CD14-positive monocyte (primary cell): ENCODE data around the gene SUSD2. TPM values are rescaled to one million over a fixed set of nuclear protein-coding genes. Genes with fewer than 3 reads are reported as not detected.
A peak's percentile ranks its signal among the peaks of the same experiment; 100 is the strongest.

Experiments used
- DNase-seq, 3 donors: peaks; one replicate each; pipeline ENCODE4 v3.0.0-alpha.2; 2011 to 2022
- H2AFZ ChIP-seq: 2 replicates; pipeline ENCODE4 v1.6.0; 2012; ENCODE audit warnings: mild to moderate bottlenecking, low read depth, low read length, inconsistent platforms; ENCODE audit not compliant: insufficient read depth, poor library complexity, severe bottlenecking
- H3K27ac ChIP-seq, 2 donors: 1 replicate in 1 of 2; 2 replicates in 1 of 2; pipeline ENCODE4 v1.5.1; 2012 to 2013; ENCODE audit warnings: low read length in 2 of 2, control low read depth in 1 of 2, inconsistent platforms in 1 of 2, low read depth in 1 of 2, mild to moderate bottlenecking in 1 of 2
- H3K27me3 ChIP-seq, 2 donors: one replicate each; pipeline versions ENCODE4 v1.6.0 to v1.6.1; 2011 to 2013; ENCODE audit warnings: low read length in 2 of 2; ENCODE audit not compliant: control insufficient read depth in 2 of 2, insufficient read depth in 2 of 2
- H3K36me3 ChIP-seq, 2 donors: replicated peaks in 1 of 2; 1 replicate in 1 of 2; 2 replicates in 1 of 2; pipeline versions ENCODE4 v1.5.1 to v1.6.1; 2012 to 2013; ENCODE audit warnings: low read length in 2 of 2, control low read depth in 1 of 2, inconsistent platforms in 1 of 2, mild to moderate bottlenecking in 1 of 2; ENCODE audit not compliant: insufficient read depth in 2 of 2, control insufficient read depth in 1 of 2
- H3K4me1 ChIP-seq, 2 donors: 1 replicate in 1 of 2; 2 replicates in 1 of 2; pipeline versions ENCODE4 v1.5.1 to v1.6.1; 2012 to 2013; ENCODE audit warnings: low read length in 2 of 2, control low read depth in 1 of 2, inconsistent platforms in 1 of 2, mild to moderate bottlenecking in 1 of 2, moderate library complexity in 1 of 2; ENCODE audit not compliant: insufficient read depth in 2 of 2, control insufficient read depth in 1 of 2
- H3K4me2 ChIP-seq: replicated peaks from 2 replicates; pipeline ENCODE3; 2012; ENCODE audit warnings: low read length, moderate library complexity, mild to moderate bottlenecking; ENCODE audit not compliant: poor library complexity, severe bottlenecking; ENCODE audit errors: extremely low read depth
- H3K4me3 ChIP-seq, 3 experiments: fragments of 200-600 bp in 1 of 3; sonication (generic) in 1 of 3; replicated peaks in 1 of 3; 1 replicate in 2 of 3; 2 replicates in 1 of 3; pipeline ENCODE4 v1.5.1; 2011 to 2013; ENCODE audit warnings: low read length in 3 of 3, mild to moderate bottlenecking in 3 of 3, control low read depth in 2 of 3, low read depth in 2 of 3, inconsistent platforms in 1 of 3, moderate library complexity in 1 of 3
- H3K79me2 ChIP-seq: 2 replicates; pipeline ENCODE4 v1.6.0; 2012; ENCODE audit warnings: mild to moderate bottlenecking, control low read depth, inconsistent platforms, low read length, moderate library complexity; ENCODE audit not compliant: insufficient read depth
- H3K9ac ChIP-seq: 2 replicates; pipeline ENCODE4 v1.6.0; 2017; ENCODE audit warnings: low read length, mild to moderate bottlenecking; ENCODE audit not compliant: insufficient read depth, poor library complexity, severe bottlenecking
- H3K9me3 ChIP-seq, 2 donors: replicated peaks in 1 of 2; 1 replicate in 1 of 2; 2 replicates in 1 of 2; pipeline versions ENCODE4 v1.5.1 to v1.6.1; 2012 to 2013; ENCODE audit warnings: low read length in 2 of 2, control low read depth in 1 of 2; ENCODE audit not compliant: control insufficient read depth in 1 of 2, insufficient read depth in 1 of 2
- H4K20me1 ChIP-seq: 2 replicates; pipeline ENCODE4 v1.6.0; 2012; ENCODE audit warnings: mild to moderate bottlenecking, low read length, control low read depth, moderate library complexity; ENCODE audit not compliant: insufficient read depth
- H3K27ac Mint-ChIP-seq, 7 donors: one replicate each; pipeline ENCODE4 v1.8.0; 2020; ENCODE audit warnings: mild to moderate bottlenecking in 7 of 7, mixed read lengths in 7 of 7, moderate library complexity in 6 of 7, inconsistent platforms in 2 of 7
- H3K27me3 Mint-ChIP-seq, 3 donors: one replicate each; pipeline ENCODE4 v1.8.0; 2021 to 2022; ENCODE audit warnings: low read depth in 3 of 3, mild to moderate bottlenecking in 3 of 3, mixed read lengths in 3 of 3, moderate library complexity in 3 of 3, inconsistent platforms in 1 of 3
- H3K36me3 Mint-ChIP-seq, 2 donors: one replicate each; pipeline ENCODE4 v1.8.0; 2020; ENCODE audit warnings: mixed read lengths in 2 of 2, inconsistent platforms in 1 of 2, mild to moderate bottlenecking in 1 of 2
- H3K4me1 Mint-ChIP-seq: one replicate; pipeline ENCODE4 v1.8.0; 2020; ENCODE audit warnings: mild to moderate bottlenecking, mixed read lengths
- H3K4me3 Mint-ChIP-seq, 2 donors: one replicate each; pipeline ENCODE4 v1.8.0; 2020; ENCODE audit warnings: mild to moderate bottlenecking in 2 of 2, mixed read lengths in 2 of 2, moderate library complexity in 1 of 2
- H3K9me3 Mint-ChIP-seq, 7 donors: one replicate each; pipeline ENCODE4 v1.8.0; 2020 to 2022; ENCODE audit warnings: mixed read lengths in 7 of 7, mild to moderate bottlenecking in 6 of 7, moderate library complexity in 6 of 7, inconsistent platforms in 2 of 7
- CTCF ChIP-seq: fragments of 200-600 bp; IDR thresholded peaks from one replicate; pipeline ENCODE4 v1.8.0; 2022; ENCODE audit warnings: antibody characterized with exemption, mild to moderate bottlenecking
- WGBS: methylation state at CpG from one replicate; pipeline ENCODE4 v1.1.5; 2013; ENCODE audit warnings: missing lambda C conversion rate; ENCODE audit not compliant: insufficient coverage; 5-methylcytosine and 5-hydroxymethylcytosine counted together
- intact Hi-C, 2 donors: fragments of 100-400 bp; cut with micrococcal nuclease; formaldehyde crosslinking; loops; one replicate each; pipeline versions ENCODE4 v1.15.0 to v1.15.1; 2023
- polyA plus RNA-seq, 3 donors: library from polyadenylated mRNA; depleted of rRNA in 1 of 3; unstranded in 2 of 3; stranded (reverse) in 1 of 3; fragments of 300-500 nt in 2 of 3; fragments of >200 nt in 1 of 3; fragmentation: Illumina TruSeq in 2 of 3; gene quantifications; 1 replicate in 2 of 3; 2 replicates in 1 of 3; pipeline ENCODE4 v1.2.3, GENCODE V29; 2012 to 2021

SUSD2 gene
- polyA plus RNA-seq, 3 donors = 0.56 TPM; not detected in 2

GRCh38 chr22:24133187-24133965, 47.9 kb upstream of the SUSD2 start:
- Mint-ChIP-seq H3K9me3 (no peaks in the 10 kb centered on the region), H3K4me1 (peaks cover 28% of the 10 kb centered on the region), H3K27ac (peak overlapping the region in 3 of 7 donors; percentile 42 to 77 (median 70)), H3K4me3 (no peak overlapping the region), H3K36me3 (peaks cover 44 to 65% of the 10 kb centered on the region in 2 donors), H3K27me3 (peaks cover 0 to 4% (median 3%) of the 10 kb centered on the region in 3 donors)
- Histone ChIP-seq H3K4me2 (no peak overlapping the region), H3K36me3 (peaks cover 26 to 45% of the 10 kb centered on the region in 2 donors), H3K4me3 (no peak overlapping the region), H3K9ac (no peak overlapping the region), H3K4me1 (peaks cover 26 to 28% of the 10 kb centered on the region in 2 donors), H2AFZ (no peak overlapping the region), H3K79me2 (no peaks in the 10 kb centered on the region), H3K27ac (no peak overlapping the region), H4K20me1 (no peaks in the 10 kb centered on the region), H3K27me3 (no peaks in the 10 kb centered on the region), H3K9me3 (no peaks in the 10 kb centered on the region)
- intact Hi-C loops = no loop called here
- WGBS = 88% methylated on average over 11 of the region's 11 CpGs
- TF ChIP-seq CTCF = no peak
- DNase-seq = no peak

DNA sequence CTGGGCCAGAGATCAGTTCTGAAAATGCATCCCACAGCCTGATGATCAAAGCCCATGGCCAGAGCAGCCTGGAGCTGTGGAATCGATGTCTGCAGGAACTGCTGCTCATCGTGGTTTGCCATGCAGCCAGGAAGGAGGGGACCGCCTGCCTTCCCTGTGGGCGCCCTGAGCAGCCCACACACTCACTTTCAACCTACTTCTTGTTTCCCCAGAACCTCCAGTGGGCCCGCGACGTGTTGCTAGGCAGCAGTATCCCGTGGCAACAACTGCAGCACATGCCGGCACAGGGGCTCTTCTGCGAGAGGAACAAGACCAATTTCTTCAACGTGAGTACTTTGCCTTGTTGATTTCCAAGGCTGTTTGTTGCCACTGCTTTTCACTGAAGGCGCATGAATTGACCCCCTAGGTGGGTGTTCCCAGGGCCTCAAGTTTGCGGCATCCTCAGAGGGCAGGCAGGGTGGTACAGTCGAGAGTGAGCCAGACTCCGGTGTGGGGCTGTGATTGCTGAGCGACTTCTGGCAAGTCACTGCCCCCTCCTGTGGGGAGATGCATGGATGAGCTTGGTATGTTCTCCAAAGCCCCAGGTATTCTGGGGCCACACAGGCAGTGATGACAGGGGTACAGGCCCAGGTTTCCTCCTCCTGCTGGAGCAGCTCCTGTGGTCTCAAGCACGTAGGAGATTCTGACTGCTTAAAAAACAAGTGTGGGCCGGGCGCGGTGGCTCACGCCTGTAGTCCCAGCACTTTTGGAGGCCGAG, 47.0 kb upstream of the SUSD2 start:
- peak overlapping the region in 1 of 2 donors; percentile 20 for H3K4me3 Mint-ChIP-seq
- 23% methylated on average over 16 of the region's 22 CpGs for WGBS
- no peak overlapping the region for H3K27ac ChIP-seq

More for the DNA sequence above, 47.0 kb upstream of the SUSD2 start:
- intact Hi-C loops = no loop called here
- peaks cover 26 to 54% of the 10 kb centered on the region in 2 donors for H3K36me3 ChIP-seq
- H3K4me1 ChIP-seq = peaks cover 17 to 19% of the 10 kb centered on the region in 2 donors
- peaks cover 51 to 73% of the 10 kb centered on the region in 2 donors for H3K36me3 Mint-ChIP-seq
- no peaks in the 10 kb centered on the region for H3K79me2 ChIP-seq
- peak overlapping the region in 3 of 7 donors; percentile 40 to 70 (median 55) for H3K27ac Mint-ChIP-seq
- H3K27me3 ChIP-seq = no peaks in the 10 kb centered on the region
- H3K4me3 ChIP-seq = no peak overlapping the region
- H3K4me1 Mint-ChIP-seq = peaks cover 19% of the 10 kb centered on the region
- DNase-seq = peak; percentile 48 to 78 (median 69)
- no peak for TF ChIP-seq CTCF
- no peaks in the 10 kb centered on the region for H3K9me3 Mint-ChIP-seq
- no peak overlapping the region for H2AFZ ChIP-seq
- no peak overlapping the region for H3K4me2 ChIP-seq
- no peaks in the 10 kb centered on the region for H4K20me1 ChIP-seq
- H3K9ac ChIP-seq = no peak overlapping the region
- H3K9me3 ChIP-seq = no peaks in the 10 kb centered on the region
- H3K27me3 Mint-ChIP-seq = peaks cover 0 to 4% (median 3%) of the 10 kb centered on the region in 3 donors
